SU-DHL-6 (cell line): ENCODE measurements around the gene CFAP410.

Experiments
- H2AFZ ChIP-seq: fragments of 200-600 bp; sonication (generic); 2 replicates; pipeline ENCODE4 v1.6.1; 2014; ENCODE audit warnings: low read depth, mild to moderate bottlenecking, moderate library complexity, mixed read lengths, antibody characterized with exemption, low read length; ENCODE audit not compliant: severe bottlenecking
- H3F3A ChIP-seq: fragments of 200-600 bp; shearing (Covaris generic); 2 replicates; pipeline ENCODE4 v1.6.0; 2016; ENCODE audit warnings: antibody characterized with exemption, mild to moderate bottlenecking; ENCODE audit not compliant: insufficient read depth
- H3K27ac ChIP-seq: fragments of 200-600 bp; sonication (generic); 2 replicates; pipeline ENCODE4 v1.5.1; 2016; ENCODE audit warnings: low read depth, mild to moderate bottlenecking, low read length, moderate library complexity, mixed read lengths
- H3K27me3 ChIP-seq: fragments of 200-600 bp; sonication (generic), shearing (Covaris generic); 2 replicates; pipeline ENCODE4 v1.6.0; 2014; ENCODE audit warnings: mild to moderate bottlenecking, low read length
- H3K36me3 ChIP-seq: fragments of 200-600 bp; sonication (generic); 2 replicates; pipeline ENCODE4 v1.6.1; 2014; ENCODE audit warnings: mild to moderate bottlenecking, low read length, mixed read lengths
- H3K4me2 ChIP-seq: fragments of 300-600, 200-600 bp; shearing (Covaris generic), sonication (generic); 2 replicates; pipeline ENCODE4 v1.6.0; 2014; ENCODE audit warnings: low read length, low read depth, mild to moderate bottlenecking; ENCODE audit not compliant: poor library complexity, severe bottlenecking
- H3K4me3 ChIP-seq: fragments of 200-600 bp; sonication (generic); 2 replicates; pipeline ENCODE4 v1.5.1; 2014; ENCODE audit warnings: antibody characterized with exemption, low read length, mild to moderate bottlenecking, mixed read lengths; ENCODE audit not compliant: insufficient read depth, poor library complexity, severe bottlenecking
- H3K79me2 ChIP-seq: fragments of 200-600 bp; sonication (generic); 2 replicates; pipeline ENCODE4 v1.6.1; 2014; ENCODE audit warnings: mild to moderate bottlenecking, low read length, moderate library complexity; ENCODE audit not compliant: insufficient read depth
- H3K9ac ChIP-seq: fragments of 200-600 bp; sonication (generic); 2 replicates; pipeline ENCODE4 v1.7.0; 2014; ENCODE audit warnings: mild to moderate bottlenecking, low read length
- H3K9me2 ChIP-seq: fragments of 200-600 bp; sonication (generic); replicated peaks from 2 replicates; pipeline ENCODE4 v1.6.1; 2014; ENCODE audit warnings: low read length; ENCODE audit not compliant: insufficient read depth
- H3K9me3 ChIP-seq: fragments of 200-600 bp; sonication (generic); 2 replicates; pipeline ENCODE4 v1.6.1; 2014; ENCODE audit warnings: low read length, mixed read lengths; ENCODE audit not compliant: insufficient read depth
- H4K20me1 ChIP-seq: fragments of 200-600 bp; sonication (generic); 2 replicates; pipeline ENCODE4 v1.6.1; 2014; ENCODE audit warnings: low read depth, mild to moderate bottlenecking, antibody characterized with exemption, low read length, moderate library complexity, mixed read lengths
- EZH2phosphoT487 ChIP-seq: fragments of 200-600 bp; sonication (generic), shearing (Covaris generic); conservative IDR thresholded peaks from 2 replicates; pipeline ENCODE4 v1.6.1; 2018; ENCODE audit warnings: mild to moderate bottlenecking, antibody characterized with exemption, low read length, moderate library complexity, mixed read lengths
- TF ChIP-seq, protein P1 (sequence below): fragments of 200-600 bp; sonication (generic); IDR thresholded peaks from one replicate; pipeline ENCODE4 v1.5.1; 2017; ENCODE audit warnings: antibody characterized with exemption, mild to moderate bottlenecking, low read length, moderate library complexity; ENCODE audit not compliant: insufficient read depth, poor library complexity, severe bottlenecking

Gene CFAP410

DNA sequence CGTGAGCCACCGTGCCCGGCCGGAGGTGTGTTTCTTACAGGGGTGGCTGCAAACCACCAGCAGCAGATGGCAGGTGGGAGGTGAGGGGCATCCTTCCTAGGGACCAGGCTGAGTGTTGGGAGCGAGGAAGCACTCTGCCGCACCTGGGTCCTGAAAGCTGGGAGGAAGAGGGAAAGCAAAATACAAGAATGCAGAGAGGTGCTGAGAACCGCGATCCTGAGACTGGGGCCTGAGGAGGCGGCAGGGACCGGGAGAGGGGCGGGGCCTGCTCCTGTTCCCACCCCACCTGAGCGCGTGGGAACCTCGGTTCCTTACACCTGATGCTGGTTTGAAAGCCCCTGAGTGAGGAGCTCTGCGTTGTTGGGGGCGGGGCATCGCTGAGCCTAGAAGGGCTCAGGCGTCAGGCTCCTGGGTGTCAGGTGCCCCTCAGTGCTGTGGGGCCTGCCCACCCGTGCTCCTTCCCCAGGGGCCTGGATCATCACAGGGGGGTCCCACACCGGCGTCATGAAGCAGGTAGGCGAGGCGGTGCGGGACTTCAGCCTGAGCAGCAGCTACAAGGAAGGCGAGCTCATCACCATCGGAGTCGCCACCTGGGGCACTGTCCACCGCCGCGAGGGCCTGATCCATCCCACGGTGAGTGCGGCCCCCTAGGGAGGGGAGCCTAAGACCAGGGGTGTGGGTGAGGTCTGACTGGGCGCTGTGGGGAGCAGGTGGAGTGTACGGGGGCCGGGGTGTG lies 29.7 kb upstream of the CFAP410 start:
- Histone ChIP-seq H4K20me1 (no peaks in the 10 kb centered on the region), H3F3A (no peaks in the 10 kb centered on the region), H3K36me3 (no peaks in the 10 kb centered on the region), H3K79me2 (no peaks in the 10 kb centered on the region), H3K9me2 (no peaks in the 10 kb centered on the region), H3K27me3 (no peaks in the 10 kb centered on the region), H3K9ac (no peak overlapping the region), H3K4me3 (no peak overlapping the region), H2AFZ (no peak overlapping the region), H3K9me3 (no peaks in the 10 kb centered on the region), H3K27ac (no peak overlapping the region), H3K4me2 (no peak overlapping the region)
- TF ChIP-seq, protein P1, sequence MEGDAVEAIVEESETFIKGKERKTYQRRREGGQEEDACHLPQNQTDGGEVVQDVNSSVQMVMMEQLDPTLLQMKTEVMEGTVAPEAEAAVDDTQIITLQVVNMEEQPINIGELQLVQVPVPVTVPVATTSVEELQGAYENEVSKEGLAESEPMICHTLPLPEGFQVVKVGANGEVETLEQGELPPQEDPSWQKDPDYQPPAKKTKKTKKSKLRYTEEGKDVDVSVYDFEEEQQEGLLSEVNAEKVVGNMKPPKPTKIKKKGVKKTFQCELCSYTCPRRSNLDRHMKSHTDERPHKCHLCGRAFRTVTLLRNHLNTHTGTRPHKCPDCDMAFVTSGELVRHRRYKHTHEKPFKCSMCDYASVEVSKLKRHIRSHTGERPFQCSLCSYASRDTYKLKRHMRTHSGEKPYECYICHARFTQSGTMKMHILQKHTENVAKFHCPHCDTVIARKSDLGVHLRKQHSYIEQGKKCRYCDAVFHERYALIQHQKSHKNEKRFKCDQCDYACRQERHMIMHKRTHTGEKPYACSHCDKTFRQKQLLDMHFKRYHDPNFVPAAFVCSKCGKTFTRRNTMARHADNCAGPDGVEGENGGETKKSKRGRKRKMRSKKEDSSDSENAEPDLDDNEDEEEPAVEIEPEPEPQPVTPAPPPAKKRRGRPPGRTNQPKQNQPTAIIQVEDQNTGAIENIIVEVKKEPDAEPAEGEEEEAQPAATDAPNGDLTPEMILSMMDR = no peak
- TF ChIP-seq EZH2phosphoT487 = no peak

DNA sequence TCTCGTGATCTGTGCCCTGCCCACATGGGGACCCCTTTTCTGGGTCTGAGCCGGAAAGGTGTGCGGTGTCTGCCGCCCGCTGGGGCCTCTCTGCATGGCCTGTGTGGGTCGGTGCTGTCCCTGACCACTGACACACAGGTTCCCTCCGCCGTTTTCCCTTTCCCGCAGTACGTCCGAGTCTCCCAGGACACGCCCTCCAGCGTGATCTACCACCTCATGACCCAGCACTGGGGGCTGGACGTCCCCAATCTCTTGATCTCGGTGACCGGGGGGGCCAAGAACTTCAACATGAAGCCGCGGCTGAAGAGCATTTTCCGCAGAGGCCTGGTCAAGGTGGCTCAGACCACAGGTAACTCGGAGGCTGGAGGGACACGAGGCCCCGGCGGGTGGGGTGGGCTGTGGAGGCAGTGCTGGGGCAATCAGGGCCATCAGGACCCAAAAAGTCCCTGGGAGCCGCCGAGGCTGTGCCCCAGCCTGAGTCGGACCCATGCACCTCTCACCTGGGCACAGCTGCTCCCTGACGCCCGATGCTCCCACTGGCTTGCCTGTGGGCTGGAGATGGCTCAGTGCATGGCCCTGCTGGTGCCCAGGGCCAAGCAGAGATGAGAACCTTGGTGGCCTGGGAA lies 27.5 kb upstream of the CFAP410 start:
- H4K20me1 ChIP-seq = no peaks in the 10 kb centered on the region
- no peaks in the 10 kb centered on the region for H3K27me3 ChIP-seq
- no peaks in the 10 kb centered on the region for H3F3A ChIP-seq
- H3K4me3 ChIP-seq = no peak overlapping the region
- no peak overlapping the region for H3K4me2 ChIP-seq
- no peak overlapping the region for H2AFZ ChIP-seq
- H3K36me3 ChIP-seq = no peaks in the 10 kb centered on the region
- no peak for TF ChIP-seq EZH2phosphoT487
- TF ChIP-seq, protein P1 = no peak
- H3K79me2 ChIP-seq = no peaks in the 10 kb centered on the region
- no peaks in the 10 kb centered on the region for H3K9me2 ChIP-seq
- no peak overlapping the region for H3K27ac ChIP-seq
- no peaks in the 10 kb centered on the region for H3K9me3 ChIP-seq
- H3K9ac ChIP-seq = no peak overlapping the region

DNA sequence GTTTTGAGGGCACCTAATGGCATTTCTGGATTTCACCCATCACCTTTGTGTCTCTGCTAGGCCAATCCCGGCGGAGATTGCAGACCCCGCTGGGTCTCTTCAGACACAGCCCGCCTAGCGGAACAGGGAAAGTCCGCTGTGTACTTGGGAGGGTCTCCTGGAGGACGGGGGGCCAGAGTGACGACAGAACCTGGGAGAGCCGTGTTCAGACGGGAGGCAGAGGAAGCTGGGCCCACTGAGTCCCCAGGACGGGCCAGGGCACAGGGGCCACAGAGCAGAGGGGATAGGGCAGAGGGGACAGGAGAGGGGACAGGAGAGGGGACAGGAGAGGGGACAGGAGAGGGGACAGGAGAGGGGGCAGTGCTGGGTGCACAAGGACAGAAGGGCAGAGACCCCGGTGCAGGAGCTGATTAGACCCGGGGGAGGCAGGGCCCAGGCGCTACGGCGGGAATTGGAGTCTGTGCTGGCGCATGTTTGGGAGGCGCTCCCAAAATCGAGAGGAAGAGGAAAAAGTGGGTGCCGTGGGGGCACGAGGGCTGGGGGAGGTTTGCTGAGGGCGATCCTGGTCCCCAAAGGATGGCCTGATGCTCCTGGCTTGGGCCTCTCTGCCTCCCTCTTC lies 26.9 kb upstream of the CFAP410 start:
- Histone ChIP-seq H3K79me2 (no peaks in the 10 kb centered on the region), H3K36me3 (no peaks in the 10 kb centered on the region), H3K9ac (no peak overlapping the region), H3K9me3 (no peaks in the 10 kb centered on the region), H3K27me3 (no peaks in the 10 kb centered on the region), H3K4me2 (no peak overlapping the region), H3F3A (no peaks in the 10 kb centered on the region), H4K20me1 (no peaks in the 10 kb centered on the region), H3K4me3 (no peak overlapping the region), H2AFZ (no peak overlapping the region), H3K27ac (no peak overlapping the region), H3K9me2 (no peaks in the 10 kb centered on the region)
- TF ChIP-seq EZH2phosphoT487 = no peak
- TF ChIP-seq, protein P1 = no peak
